HPDE6-E6E7 (cell line): ENCODE measurements around the gene GLT6D1.

ENCODE experiments used
- DNase-seq: peaks from one replicate; pipeline ENCODE4 v3.0.0; 2011; ENCODE audit warnings: missing footprints; ENCODE audit errors: extremely low spot score

Gene GLT6D1

DNA sequence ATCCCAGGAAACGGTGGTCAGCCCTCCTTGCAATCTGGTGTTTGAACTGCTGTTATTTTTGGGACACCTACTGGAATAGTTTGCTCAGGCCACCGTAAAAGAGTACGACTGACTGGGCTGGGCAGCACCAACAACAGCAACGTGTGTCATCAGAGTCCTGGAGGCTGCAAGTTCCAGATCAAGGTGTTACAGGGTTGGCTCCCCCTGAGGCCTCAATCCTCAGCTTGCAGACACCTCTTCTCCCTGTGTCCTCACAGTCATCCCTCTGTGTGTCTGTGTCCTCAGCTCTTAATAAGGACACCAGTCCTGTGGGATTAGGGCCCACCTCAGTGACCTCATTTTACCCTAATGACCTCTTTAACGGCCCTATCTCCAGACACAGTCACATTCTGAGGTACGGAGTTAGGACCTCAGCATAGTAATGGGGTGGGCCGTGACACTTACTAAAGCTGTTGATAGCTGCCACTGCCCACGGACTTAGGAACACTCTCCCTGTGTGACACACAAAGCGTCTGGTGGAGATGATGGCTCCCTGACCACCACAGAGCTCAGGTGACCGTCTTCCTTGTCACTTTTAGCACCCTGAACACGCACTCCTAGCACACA, 16.8 kb downstream of the GLT6D1 start:
- DNase-seq: no peak

DNA sequence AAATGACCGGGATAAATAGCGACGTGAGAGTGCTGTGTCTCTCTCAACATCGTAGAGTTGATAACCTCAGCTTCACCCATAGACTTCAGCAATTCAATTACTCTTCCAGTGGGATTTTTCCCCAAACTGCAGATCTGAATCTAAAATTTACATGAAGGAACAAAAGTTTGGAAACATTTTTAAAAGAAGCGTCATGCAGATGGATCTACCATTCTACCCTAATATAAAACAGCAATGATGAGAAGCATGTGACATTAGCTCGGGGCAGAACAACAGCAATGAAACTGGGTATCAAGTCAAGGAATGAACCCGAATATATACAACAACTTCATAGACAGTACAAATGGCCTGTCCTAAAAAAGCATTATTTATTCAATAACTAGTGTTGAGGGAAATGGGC, 18.8 kb downstream of the GLT6D1 start:
- DNase-seq: no peak

DNA sequence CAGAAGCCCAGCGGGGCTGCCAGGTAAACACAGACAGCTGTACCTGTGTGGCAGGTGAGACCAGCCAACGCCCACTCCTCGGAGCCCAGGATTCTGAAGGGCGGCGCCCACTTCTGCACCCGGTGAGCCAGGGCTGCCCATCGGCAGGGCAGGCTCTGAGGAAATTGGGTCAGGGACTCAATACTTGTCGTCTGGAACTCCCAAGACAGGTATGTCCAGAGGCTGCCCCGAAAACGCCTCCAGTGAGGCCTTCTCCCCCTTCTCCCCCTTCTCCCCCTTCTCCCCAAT, 19.8 kb downstream of the GLT6D1 start:
- DNase-seq: no peak

DNA sequence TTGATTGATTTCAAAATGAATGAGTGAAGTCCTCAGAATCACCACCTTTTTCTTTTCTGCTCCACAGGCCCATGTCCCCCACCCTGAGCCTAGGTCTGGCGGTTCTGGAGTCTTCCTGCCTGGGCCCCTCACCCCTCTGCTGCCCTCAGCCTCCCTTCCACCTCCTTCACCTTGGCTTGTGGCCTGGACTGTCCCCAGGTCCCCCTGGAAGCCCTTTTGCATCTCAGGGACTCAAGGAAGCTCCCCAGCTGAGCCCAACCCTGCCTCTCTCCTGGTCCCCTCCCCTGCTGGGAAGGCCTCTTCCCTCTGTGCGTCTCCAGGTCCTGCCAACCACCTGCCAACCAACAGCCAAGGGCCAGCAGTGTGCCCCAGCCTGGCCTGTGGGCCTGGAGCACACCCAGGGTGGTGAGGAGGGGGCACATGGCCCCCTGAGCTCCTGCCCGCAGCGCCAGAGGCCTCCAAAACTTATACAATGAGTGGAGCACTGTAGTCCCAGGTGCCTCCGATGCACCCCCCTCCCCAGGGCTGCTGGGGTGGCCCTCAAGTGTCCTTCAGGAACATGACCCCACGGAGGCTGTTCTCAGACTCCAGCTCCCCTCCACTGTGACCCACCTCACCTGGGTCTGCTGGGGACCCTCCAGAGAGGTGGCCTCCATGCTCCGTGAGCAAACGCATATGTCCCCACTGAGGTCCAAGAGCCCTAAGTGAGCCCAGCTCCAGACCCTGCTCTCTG, 20.3 kb downstream of the GLT6D1 start:
- no peak for DNase-seq

DNA sequence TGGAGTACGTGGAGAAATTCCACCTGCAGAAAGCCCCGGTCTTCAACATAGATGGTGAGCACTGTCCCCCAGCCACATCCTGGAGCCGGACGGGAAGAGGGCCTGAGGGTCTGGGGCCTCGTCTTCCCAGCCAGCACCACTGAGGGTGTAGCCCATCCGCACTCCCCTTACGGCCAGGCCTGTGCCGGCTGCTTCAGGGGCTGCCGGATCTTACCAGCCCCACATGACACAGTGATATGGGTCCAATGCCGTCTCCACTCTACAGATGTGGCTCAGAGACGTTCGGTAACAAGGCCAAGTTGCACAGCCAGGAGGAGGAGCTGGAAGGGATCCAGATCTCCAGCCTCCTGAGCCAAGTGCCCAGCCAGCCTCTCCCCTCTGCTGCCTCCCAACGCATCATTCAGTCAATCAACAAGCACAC, 21.3 kb downstream of the GLT6D1 start:
- DNase-seq: no peak

DNA sequence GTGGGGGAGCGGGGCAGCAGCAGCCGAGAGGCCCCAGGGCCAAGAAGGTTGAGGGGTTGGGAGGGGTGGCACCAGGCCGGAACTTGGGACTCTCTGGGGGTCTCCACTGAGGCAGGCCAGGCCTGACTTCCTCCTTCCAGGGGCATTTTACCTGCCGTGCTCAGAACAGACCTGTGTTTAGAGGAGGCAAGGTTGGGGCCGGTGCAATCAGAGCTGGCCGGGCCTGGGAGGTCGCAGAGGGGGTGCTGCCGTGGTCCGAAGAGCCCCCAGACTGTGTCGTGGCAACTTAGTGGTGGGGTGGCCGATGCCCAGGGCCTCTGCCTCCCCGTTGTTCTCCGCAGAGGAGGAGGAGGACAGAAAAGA, 21.8 kb downstream of the GLT6D1 start:
- DNase-seq: no peak

DNA sequence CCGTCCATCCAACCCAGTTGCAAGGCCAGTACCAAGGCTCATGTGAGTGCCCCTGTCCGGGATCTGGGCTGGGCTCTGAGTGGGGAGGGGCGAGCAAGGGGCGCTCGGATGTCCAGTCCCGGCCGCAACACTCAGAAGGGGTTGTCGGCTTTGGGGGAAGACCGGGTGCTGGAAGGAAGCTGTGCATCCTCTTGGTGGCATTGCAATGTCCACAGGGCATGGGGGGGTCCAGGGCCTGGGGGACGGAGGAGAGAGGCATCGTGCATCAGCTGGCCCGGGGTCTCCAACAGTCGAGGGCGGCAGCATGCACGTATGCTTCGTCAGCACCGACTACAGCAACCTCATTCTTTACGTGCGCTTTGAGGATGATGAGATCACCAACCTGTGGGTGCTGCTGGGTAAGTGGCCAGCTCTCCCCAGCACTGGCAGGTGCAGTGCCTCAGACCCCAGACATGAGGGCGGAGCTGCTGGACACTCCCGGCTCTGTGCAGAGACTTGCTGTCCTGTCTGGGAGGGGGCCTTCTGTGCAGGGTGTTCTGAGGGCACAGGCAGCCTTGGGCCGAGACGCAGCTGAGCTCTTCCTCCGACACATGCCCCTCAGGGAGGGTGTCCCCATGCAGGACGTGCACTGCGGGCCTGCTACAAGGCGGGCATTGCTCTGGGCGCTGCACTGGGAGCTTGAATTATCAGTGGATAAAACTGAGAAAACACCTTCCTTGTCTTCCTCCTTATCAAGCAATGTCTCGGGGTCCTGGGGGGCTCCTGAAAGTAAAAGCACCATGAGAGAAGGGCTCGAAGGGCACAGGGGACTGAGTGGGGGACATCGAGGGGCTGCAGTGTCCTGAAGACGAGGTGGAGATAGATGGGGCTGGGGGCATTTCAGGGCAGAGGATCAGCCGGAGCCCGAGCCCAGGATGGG, 22.5 kb downstream of the GLT6D1 start:
- DNase-seq: no peak

DNA sequence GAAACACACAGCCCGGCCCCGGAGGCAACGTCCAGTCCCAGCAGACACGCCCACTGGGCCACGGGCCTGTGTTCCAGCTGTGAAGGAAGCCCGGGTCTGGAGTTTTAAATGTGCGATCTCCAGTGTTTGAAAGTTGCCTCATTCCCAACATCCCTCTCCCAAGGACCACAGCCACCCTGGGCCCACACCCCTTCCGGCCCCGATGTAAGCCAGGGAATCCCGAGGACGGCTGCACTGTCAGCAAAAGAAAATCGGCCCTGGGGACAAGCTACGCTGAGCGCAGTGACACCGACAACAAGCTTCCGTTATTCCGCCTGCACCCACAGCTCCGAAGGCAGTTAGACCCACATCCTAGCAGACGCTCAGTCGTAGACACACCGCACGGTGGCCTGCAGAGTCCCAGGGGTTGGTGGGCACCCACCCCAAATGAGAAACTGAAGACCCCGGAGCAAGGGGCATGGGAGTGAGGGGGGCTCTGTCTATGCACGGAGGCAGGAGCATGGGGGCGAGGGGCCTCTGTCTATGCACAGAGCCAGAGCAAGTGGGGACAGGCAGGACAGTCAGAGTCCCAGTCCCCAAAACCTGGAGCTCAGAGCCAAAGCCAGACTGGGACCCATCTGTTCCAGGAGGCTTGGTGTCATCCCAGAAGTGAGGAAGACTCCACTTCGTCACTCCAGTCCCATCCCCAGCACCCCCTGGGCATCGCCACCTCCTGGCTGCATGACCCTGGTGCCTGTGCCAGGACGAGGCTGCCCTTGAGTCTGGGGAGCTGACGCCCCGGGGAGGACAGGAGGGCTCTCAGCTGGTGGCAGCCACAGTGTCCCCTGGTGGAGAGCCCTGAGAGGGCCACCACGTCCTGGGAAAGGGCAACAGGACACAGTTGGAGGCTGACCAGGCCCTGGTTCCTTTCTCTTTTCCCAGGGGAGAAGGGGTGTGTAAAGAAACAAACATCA, 23.4 kb downstream of the GLT6D1 start:
- no peak for DNase-seq

DNA sequence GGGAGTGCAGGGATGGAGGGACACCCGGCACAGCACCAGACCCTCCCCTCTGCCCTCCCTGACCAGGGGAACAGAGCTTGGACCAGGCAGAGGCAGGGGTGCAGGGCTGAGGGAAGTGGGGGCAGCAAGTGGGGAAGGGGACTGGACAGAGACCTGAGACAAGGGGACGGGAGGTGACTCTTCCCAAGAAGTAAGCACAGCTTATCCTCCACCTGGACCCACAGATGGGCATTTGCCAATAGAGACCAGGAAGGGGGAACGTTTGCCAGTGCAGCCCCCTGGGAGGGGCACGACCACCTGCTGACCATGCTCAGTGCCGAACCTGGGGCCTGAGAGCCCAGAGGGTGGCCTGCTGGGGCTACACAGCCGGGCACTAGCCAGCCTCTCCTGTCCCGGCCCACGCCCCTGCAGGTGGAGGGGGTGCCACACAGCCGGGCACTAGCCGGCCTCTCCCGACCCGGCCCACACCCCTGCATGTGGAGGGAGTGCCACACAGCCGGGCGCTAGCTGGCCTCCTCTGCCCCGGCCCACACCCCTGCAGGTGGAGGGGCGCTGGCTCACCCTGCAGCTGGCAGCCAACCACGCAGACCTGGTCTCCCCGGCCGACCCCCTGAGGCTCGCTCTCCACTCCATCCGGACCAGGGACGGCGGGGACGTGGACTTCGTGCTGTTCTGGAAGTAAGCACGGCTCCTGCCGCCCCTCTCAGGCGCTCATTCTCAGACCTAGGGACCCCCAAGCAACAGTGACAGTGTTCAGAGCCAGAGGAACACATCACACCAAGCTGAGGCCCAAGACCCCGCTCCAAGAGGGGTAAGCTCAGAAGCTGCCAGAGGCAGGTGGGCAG, 24.3 kb downstream of the GLT6D1 start:
- no peak for DNase-seq

DNA sequence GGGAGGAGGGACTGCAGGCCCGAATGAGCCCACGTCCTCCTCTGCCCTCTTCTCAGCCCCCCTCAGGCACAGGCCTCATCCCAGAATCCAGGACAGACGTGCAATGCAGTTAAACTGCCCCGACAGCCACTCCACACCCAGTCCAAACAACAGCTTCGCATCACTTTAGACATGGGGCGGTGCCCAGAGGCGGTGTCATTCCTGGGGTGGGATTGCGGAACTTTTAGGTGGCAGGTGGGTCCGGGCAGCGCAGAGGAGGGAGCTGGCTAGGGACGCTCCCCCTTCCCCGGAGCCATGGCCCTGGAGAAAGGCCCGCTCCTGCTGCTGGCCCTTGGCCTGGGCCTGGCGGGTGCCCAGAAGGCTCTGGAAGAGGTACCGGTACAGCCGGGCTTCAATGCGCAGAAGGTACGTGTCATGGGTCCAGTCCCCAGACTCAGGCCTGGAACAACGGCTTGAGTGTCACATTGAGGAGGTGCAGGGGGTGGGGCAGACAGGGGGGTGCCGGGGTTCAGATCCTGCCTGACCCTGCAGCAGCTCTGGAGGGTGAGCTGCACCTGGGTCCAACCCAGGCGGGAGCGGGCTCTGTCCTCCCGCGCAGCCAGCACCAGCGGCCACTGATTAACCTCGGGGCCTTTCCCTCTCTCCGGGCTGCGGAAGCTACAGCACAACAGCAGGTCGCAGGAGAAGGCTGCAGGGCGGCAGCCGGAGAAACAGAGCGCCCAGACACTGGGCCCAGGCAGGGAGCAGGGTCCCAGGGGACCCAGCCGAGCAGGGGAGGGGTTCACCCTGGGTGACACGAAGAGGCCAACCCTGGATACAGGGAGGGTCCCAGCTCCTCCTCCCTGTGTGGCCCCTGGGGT, 25.2 kb downstream of the GLT6D1 start:
- DNase-seq: no peak

DNA sequence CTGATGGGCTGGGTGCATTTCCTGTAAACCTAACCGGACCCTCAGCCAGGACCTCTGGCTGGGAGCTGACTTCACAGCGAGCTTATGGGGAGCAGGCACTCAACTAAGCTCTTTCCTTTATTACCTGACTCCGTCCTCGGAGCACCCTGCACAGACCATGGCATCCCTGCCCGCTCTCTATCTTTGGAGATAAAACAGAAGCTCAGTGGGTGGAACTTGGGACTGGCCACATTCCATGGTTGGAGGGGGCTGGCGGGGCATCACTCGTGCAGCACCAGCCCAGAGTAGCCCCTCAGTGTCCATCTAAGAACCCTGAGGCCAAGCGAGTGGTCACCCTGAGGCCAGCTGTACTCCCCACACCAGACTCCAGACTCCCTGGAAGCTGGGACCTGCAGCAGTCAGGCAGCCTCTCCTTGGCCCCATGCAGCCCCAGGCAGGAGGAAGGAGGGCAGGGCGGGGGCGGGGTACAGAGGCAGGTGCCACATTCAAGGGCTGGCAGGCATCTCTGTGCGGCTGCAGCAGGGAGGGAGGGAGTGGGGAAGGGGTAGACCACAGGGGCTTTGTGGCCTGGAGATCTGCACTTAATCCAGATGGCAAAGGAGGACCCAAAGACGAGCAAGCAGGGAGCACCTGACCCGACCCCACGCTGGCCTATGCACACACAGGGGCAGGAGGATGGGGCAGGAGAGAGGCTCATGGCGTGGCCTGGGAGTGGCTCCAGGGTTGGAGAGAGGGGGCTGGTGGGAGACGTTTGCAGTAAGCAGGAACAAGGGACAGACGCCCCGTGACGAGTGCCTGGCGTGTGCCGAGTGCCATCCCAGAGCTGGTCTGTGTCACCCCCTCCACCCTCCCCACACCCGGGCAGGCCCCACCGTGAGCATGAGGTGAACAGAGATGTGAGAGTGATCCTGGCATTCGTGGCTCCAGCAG, 26.1 kb downstream of the GLT6D1 start:
- DNase-seq: no peak

DNA sequence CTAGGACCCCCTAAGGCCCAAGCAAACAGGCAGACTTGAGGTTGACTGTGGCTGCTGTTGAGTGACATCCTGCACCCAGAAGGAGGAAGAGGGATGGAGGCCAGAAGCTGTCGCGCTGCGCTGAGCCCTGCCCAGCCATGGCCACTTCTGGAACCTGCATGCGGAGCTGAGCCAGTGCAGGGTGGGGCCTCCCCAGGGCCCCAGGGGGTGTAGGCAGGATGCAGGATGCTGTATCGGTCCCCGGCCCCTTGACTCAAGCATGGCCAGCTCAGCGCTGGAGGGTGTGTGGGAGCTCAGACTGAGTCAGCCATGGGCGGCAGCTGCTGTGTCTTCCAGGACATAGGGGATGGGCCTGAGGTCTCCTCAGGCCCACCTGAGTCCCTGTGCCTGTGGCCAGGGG, 26.9 kb downstream of the GLT6D1 start:
- no peak for DNase-seq

DNA sequence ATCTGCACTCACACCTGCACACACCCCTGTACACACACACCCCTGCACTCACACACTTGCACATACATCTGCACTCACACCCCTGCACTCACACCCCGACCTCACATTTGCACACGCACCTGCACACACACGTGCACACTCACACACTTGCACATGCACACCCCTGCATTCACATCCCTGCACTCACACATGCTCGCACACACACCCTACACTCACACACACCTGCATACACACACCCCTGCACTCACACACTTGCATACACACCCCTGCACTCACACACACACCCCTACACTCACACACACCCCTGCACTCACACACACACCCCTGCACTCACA, 27.5 kb downstream of the GLT6D1 start:
- no peak for DNase-seq

DNA sequence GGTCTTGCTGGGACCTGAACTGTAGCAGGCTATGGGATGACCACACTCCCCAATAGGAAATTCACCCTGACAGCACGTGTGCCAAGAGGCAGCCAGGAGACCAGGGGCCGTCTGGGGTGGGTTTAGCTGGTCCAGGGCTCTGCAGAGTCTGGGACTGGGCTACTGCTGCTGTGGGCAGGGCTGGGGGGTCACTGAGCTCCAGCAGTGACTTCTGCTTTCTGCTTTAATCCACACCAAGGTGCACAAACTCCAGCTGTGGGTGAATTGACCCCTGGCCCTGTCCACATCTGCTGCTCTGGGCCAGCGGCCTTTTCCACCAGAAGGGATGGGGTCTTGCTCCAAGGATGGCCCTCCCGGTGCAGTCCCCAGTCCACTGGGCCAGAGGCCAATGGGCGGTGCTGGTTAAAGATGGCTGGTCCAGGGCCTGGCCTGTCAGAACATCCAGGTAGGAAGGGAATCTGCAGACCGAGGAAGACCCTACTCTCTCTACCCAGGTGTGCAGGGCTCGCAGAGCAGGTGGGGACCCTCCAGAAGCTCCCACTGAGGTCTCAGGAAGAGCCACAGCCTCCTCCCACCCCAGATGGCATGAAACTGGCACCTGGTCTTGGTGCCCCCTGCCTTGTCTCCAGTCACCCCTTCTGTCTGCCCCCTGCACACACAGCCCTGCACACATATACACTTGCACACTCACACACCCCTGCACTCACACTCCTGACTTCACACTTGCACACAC, 28.0 kb downstream of the GLT6D1 start:
- no peak for DNase-seq

DNA sequence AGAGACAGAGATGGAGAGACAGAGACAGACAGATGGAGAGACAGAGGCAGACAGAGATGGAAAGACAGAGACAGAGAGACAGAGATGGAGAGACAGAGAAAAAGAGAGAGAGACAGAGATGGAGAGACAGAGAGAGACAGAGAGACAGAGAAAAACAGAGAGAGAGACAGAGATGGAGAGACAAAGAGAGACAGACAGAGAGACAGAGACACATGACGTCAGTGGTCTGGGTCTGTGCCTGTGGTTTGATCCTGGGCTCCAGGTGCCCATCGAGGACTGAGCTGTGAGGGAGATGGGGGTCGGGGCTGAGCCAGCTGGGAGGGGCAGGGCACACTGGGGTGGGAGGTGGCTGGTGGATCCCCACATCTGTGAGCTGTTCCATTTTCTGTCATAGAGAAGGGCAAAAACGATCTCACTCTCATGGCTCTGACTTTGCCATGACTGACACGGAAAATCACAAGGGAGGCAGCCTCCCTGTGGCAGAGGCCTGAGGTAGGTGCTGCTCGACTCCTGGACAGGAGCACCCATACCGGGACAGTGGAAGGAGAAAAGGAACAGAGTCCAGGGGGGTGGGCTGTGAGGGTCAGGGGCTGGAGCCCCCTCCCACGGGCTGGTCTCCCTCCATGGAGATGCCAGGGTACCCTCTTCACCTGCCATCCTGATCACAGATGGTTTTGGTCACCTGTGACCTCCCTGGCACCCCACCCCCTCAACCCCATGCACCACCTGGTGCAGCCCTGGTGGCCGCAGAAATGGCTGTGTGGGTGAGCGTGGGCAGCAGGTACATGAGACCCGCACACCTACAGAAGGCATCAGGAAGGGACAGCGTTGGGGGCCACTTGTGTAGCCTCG, 28.8 kb downstream of the GLT6D1 start:
- DNase-seq: no peak

DNA sequence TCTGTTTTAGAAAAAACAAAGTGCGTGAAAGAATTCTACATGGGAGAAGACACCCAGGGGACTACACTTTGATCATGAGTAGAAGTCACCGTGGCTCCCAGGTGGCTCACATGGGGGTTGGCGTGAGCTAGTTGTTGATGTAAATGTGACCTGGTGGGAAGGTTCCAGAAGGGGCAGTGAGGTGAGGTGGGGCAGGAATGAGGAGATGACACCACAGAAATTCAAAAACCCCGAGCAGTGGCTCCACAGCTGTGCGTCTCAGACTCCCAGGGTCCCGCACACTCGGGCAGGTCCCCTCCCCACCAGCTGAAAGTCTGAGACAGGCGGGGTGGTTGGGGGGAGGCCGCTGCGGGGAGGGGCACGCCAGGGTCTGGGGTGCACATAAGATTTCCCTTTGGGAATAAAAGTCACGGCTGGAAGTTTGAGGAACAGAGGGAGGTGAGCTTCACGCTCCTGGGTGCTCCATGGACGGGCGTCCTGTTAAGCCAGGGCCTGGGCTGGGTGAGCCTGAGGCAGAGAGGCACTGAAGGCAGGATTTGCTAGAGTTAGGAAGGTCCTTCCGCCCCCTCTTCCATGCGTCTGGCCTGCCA, 29.9 kb downstream of the GLT6D1 start:
- no peak for DNase-seq

DNA sequence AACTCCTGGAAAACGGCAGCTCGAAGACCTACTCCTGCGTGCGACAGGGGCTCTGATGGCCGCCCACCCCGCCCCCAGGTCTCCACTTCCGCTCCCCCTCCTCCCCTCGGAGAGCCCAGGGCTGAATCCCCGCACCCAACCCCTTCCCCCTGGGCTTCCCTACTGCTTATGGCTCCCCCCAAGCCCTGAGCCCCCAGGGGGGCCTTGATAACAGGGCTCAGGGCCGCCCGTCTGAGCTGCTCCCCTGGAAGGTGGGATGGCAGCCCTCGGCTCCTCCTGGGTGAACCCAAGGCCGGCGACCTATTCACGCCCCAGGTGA, 30.4 kb downstream of the GLT6D1 start:
- no peak for DNase-seq
